ENCODE data around the gene SPG7. TPM values are rescaled to one million over a fixed set of nuclear protein-coding genes. Genes with fewer than 3 reads are reported as not detected.

The SPG7 gene
- total RNA-seq (2022; extraction: Qiagen RNA extraction; ENCODE audit: low read depth): 78.5 to 109 TPM (median 97.7 TPM) in 5 replicates

GRCh38 chr16:89507834-89508590 is at the start of gene SPG7:
Gene SPG7 (plus strand): TSS chr16:89508403. CDS start chr16:89508418, 15 bp downstream.

GRCh38 chr16:89490439-89491237 is 17.6 kb upstream of the SPG7 start, which contains the start of gene ANKRD11:
Gene ANKRD11 (minus strand): TSS chr16:89490561. CDS start chr16:89317019, 173,542 bp downstream.

GRCh38 chr16:89560378-89561141 is 52.4 kb downstream of the SPG7 start, which contains the start of gene RPL13:
Gene RPL13 (plus strand): TSS chr16:89560682. CDS start chr16:89560960, 278 bp downstream.

GRCh38 chr16:89575247-89576152 is 67.3 kb downstream of the SPG7 start, which contains the start of gene CPNE7:
Gene CPNE7 (plus strand): TSS chr16:89575758. CDS start chr16:89575898, 140 bp downstream.

Other genes starting within 250 kb of the SPG7 start
- gene ANKRD11, start 17.8 kb upstream of the SPG7 start, total RNA-seq (2022; extraction: Qiagen RNA extraction; ENCODE audit: low read depth): 66.2 to 118 TPM (median 108 TPM) in 5 replicates
- 2,792 to 4,545 TPM (median 4,250 TPM) in 5 replicates for gene RPL13, start 52.3 kb downstream of the SPG7 start, total RNA-seq (2022; extraction: Qiagen RNA extraction; ENCODE audit: low read depth)
- gene CPNE7, start 67.4 kb downstream of the SPG7 start, total RNA-seq (2022; extraction: Qiagen RNA extraction; ENCODE audit: low read depth): 47.2 to 79.8 TPM (median 72.6 TPM) in 5 replicates
- 0.53 to 1.2 TPM (median 1.1 TPM) in 5 replicates for gene DPEP1, start 105.2 kb downstream of the SPG7 start, total RNA-seq (2022; extraction: Qiagen RNA extraction; ENCODE audit: low read depth)
- 69.7 to 101 TPM (median 95.5 TPM) in 5 replicates for gene CHMP1A, start 149.3 kb downstream of the SPG7 start, total RNA-seq (2022; extraction: Qiagen RNA extraction; ENCODE audit: low read depth)
- gene SPATA33, start 149.4 kb downstream of the SPG7 start, total RNA-seq (2022; extraction: Qiagen RNA extraction; ENCODE audit: low read depth): 12.3 to 17.6 TPM (median 15.9 TPM) in 5 replicates
- 36.7 to 66.1 TPM (median 44.0 TPM) in 5 replicates for gene CDK10, start 178.3 kb downstream of the SPG7 start, total RNA-seq (2022; extraction: Qiagen RNA extraction; ENCODE audit: low read depth)
- 6.7 to 15.9 TPM (median 12.0 TPM) in 5 replicates for gene SPATA2L, start 193.3 kb downstream of the SPG7 start, total RNA-seq (2022; extraction: Qiagen RNA extraction; ENCODE audit: low read depth)
- 2.4 to 6.2 TPM (median 4.6 TPM) in 5 replicates for gene VPS9D1, start 212.5 kb downstream of the SPG7 start, total RNA-seq (2022; extraction: Qiagen RNA extraction; ENCODE audit: low read depth)
- gene ZNF276, start 213.1 kb downstream of the SPG7 start, total RNA-seq (2022; extraction: Qiagen RNA extraction; ENCODE audit: low read depth): 14.1 to 20.7 TPM (median 18.4 TPM) in 5 replicates

All from A549 treated with ZK216348 at 1 μM for 4 hours (cell line).